Natural killer cell (primary cell): ENCODE data around the gene TGFBR2. TPM values are rescaled to one million over a fixed set of nuclear protein-coding genes. Genes with fewer than 3 reads are reported as not detected.
A peak's percentile ranks its signal among the peaks of the same experiment; 100 is the strongest.

Experiments
- ATAC-seq, 3 donors: fragments of 150-1000 bp in 2 of 3; fragments of 200-7000 bp in 1 of 3; cut with Tn5 transposase; 1 replicate in 1 of 3; 2 replicates in 2 of 3; pipeline ENCODE4 v1.10.0; 2021; ENCODE audit warnings: mild to moderate bottlenecking in 2 of 3, moderate library complexity in 2 of 3
- DNase-seq, 2 donors: peaks; one replicate each; pipeline versions ENCODE4 v3.0.0 to v3.0.0-alpha.2; 2013 to 2021; ENCODE audit warnings: mixed read lengths in 1 of 2
- H3K27ac ChIP-seq: one replicate; pipeline ENCODE4 v1.5.1; 2013; ENCODE audit warnings: mild to moderate bottlenecking, low read length
- H3K27me3 ChIP-seq: one replicate; pipeline ENCODE4 v1.6.1; 2013; ENCODE audit warnings: low read length; ENCODE audit not compliant: control insufficient read depth, insufficient read depth
- H3K36me3 ChIP-seq: one replicate; pipeline ENCODE4 v1.6.1; 2013; ENCODE audit warnings: low read length; ENCODE audit not compliant: control insufficient read depth, insufficient read depth
- H3K4me1 ChIP-seq: one replicate; pipeline ENCODE4 v1.6.1; 2013; ENCODE audit warnings: low read length; ENCODE audit not compliant: control insufficient read depth, insufficient read depth
- H3K4me3 ChIP-seq: one replicate; pipeline ENCODE4 v1.5.1; 2013; ENCODE audit warnings: low read length
- H3K9me3 ChIP-seq: one replicate; pipeline ENCODE4 v1.6.1; 2013; ENCODE audit warnings: low read length; ENCODE audit not compliant: control insufficient read depth, insufficient read depth
- H3K27ac Mint-ChIP-seq, 2 donors: one replicate each; pipeline ENCODE4 v1.8.0; 2022; ENCODE audit warnings: mild to moderate bottlenecking in 2 of 2, mixed read lengths in 2 of 2, moderate library complexity in 1 of 2
- H3K27me3 Mint-ChIP-seq, 2 donors: one replicate each; pipeline ENCODE4 v1.8.0; 2022; ENCODE audit warnings: low read depth in 2 of 2, mixed read lengths in 2 of 2
- H3K36me3 Mint-ChIP-seq: one replicate; pipeline ENCODE4 v1.8.0; 2022; ENCODE audit warnings: mixed read lengths
- H3K4me1 Mint-ChIP-seq, 2 donors: one replicate each; pipeline ENCODE4 v1.8.0; 2022; ENCODE audit warnings: mixed read lengths in 2 of 2
- H3K4me3 Mint-ChIP-seq: one replicate; pipeline ENCODE4 v1.8.0; 2022; ENCODE audit warnings: mild to moderate bottlenecking, moderate library complexity, mixed read lengths
- H3K9me3 Mint-ChIP-seq, 2 donors: one replicate each; pipeline ENCODE4 v1.8.0; 2022; ENCODE audit warnings: mixed read lengths in 2 of 2
- WGBS: methylation state at CpG from one replicate; pipeline ENCODE4 v1.1.7; 2013; ENCODE audit warnings: missing lambda C conversion rate; ENCODE audit not compliant: insufficient coverage; 5-methylcytosine and 5-hydroxymethylcytosine counted together
- intact Hi-C: fragments of 100-400 bp; cut with micrococcal nuclease; formaldehyde crosslinking; loops from one replicate; pipeline ENCODE4 v1.14.2; 2022
- total RNA-seq, 4 donors: library from RNA; stranded (reverse); fragments of 120-200 nt in 1 of 4; gene quantifications; one replicate each; pipeline versions ENCODE4 v1.2.3 to v1.2.4, GENCODE V29; 2013 to 2022
- TF ChIP-seq, protein P1 (sequence below): fragments of 200-600 bp; IDR thresholded peaks from one replicate; pipeline ENCODE4 v1.8.0; 2022; ENCODE audit warnings: antibody characterized with exemption

TGFBR2 gene
- total RNA-seq, 3 donors from 2014 or later (not counting 1 experiment from before 2014, with no cell fraction given): 70.4 to 113 (median 99.3) TPM

DNA sequence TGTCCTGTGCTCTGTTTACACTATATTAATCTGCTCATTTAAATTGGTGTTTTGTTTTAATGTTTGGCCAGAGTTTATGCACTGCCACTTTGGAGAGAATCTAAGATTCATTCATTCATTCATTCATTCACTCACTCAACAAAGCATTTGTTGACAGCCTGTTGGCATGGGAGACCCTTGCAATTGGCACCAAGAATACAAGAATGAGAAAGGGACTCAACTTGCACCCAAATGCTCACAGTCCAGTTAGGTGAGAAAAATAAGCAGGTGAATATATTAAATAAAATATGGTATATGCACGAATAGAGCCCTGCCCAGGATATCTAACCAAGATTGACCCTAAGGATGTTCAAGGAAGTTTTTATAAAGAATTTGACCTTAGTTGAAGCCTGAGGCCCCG is 80.4 kb downstream of the TGFBR2 start:
- DNase-seq (no peak), ATAC-seq (no peak)
- H3K27ac ChIP-seq: no peak overlapping the region
- no peaks in the 10 kb centered on the region for H3K9me3 ChIP-seq
- Mint-ChIP-seq H3K4me3 (no peak overlapping the region), H3K9me3 (no peaks in the 10 kb centered on the region), H3K36me3 (peaks cover 11% of the 10 kb centered on the region), H3K27ac (peak overlapping the region; percentile 81 to 84), H3K27me3 (no peaks in the 10 kb centered on the region), H3K4me1 (peaks cover 69 to 87% of the 10 kb centered on the region in 2 donors)
- H3K27me3 ChIP-seq: no peaks in the 10 kb centered on the region
- H3K4me1 ChIP-seq: peaks cover 12% of the 10 kb centered on the region
- intact Hi-C loops: no loop called here
- H3K4me3 ChIP-seq: no peak overlapping the region
- WGBS: 88% methylated on average over 1 of the region's 2 CpGs
- TF ChIP-seq, protein P1, sequence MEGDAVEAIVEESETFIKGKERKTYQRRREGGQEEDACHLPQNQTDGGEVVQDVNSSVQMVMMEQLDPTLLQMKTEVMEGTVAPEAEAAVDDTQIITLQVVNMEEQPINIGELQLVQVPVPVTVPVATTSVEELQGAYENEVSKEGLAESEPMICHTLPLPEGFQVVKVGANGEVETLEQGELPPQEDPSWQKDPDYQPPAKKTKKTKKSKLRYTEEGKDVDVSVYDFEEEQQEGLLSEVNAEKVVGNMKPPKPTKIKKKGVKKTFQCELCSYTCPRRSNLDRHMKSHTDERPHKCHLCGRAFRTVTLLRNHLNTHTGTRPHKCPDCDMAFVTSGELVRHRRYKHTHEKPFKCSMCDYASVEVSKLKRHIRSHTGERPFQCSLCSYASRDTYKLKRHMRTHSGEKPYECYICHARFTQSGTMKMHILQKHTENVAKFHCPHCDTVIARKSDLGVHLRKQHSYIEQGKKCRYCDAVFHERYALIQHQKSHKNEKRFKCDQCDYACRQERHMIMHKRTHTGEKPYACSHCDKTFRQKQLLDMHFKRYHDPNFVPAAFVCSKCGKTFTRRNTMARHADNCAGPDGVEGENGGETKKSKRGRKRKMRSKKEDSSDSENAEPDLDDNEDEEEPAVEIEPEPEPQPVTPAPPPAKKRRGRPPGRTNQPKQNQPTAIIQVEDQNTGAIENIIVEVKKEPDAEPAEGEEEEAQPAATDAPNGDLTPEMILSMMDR: no peak
- peaks cover 63% of the 10 kb centered on the region for H3K36me3 ChIP-seq

DNA sequence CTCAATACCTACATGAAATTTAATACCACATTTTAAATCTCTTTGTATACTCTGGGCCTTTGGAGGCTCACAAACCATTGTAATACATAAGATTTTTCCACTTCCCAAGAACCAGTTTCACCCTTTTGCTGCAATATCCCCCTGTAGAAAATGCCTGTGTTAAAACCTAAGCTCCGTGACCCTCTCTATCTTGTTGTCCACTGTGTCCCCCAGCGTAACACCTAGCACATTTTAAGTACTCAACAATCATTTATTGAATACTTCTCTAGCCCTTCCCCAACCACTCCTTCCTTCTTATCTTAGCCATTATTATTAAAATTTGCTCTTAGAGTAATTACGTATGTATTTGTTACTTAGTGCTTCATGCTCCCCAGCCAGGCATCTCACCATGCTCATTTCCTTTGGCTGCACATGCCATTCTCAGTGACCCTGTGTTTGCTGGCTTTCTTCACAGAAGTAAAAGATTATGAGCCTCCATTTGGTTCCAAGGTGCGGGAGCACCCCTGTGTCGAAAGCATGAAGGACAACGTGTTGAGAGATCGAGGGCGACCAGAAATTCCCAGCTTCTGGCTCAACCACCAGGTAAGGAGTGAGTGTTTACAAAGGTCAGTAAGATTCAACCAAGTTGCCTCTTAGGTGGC is 81.6 kb downstream of the TGFBR2 start:
- H3K9me3 Mint-ChIP-seq: no peaks in the 10 kb centered on the region
- H3K27me3 ChIP-seq: no peaks in the 10 kb centered on the region
- 95% methylated on average over 8 of the region's 8 CpGs for WGBS
- H3K4me1 Mint-ChIP-seq: peaks cover 66 to 85% of the 10 kb centered on the region in 2 donors
- H3K4me3 Mint-ChIP-seq: no peak overlapping the region
- H3K9me3 ChIP-seq: no peaks in the 10 kb centered on the region
- TF ChIP-seq, protein P1: no peak
- ATAC-seq (no peak), DNase-seq (no peak)
- no peak overlapping the region for H3K27ac ChIP-seq
- H3K4me1 ChIP-seq: peaks cover 10% of the 10 kb centered on the region
- intact Hi-C loops: no loop called here
- H3K36me3 ChIP-seq: peaks cover 73% of the 10 kb centered on the region
- H3K27me3 Mint-ChIP-seq: no peaks in the 10 kb centered on the region
- peaks cover 11% of the 10 kb centered on the region for H3K36me3 Mint-ChIP-seq
- peak overlapping the region; percentile 79 to 84 for H3K27ac Mint-ChIP-seq
- no peak overlapping the region for H3K4me3 ChIP-seq

DNA sequence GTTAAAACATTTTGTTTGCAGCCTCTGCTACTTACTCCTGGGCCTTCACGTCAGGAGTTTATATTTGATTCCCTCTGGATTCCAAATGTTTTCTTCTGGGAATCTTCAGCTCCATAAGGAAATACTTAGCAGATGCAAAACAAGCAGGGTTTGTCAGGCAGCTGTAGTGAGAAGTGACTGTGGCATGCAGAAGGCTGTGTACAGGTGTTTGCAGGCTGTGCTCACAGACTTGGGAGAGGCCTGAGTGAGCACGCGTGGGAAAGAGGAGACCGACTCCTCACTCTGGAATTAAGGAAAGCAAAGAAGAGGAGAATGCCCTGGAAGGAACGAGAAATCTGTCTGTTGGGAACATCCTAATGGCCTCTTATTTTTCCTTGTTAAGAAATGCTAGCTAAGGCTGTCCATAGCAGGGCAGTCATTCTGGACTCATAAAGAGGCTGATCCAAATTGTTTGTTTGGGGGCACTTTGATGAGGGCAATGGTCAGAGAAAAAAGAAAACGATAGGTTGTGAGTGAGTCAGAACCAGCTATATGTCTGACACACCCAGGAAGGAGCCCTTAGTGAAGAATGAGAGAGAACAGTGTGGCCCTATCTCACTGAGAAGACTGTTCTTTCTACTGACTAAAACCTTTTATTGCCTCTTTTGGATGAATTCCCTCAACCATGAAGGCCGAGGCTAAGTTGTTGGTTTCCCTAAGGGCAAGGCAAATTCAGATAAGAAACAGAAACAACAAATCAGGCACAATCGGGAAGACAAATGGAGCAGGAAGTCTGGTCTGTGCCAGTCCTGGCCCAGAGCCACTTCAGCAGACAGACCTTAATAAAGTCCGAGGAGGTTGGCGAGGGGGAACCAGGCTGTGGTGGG is 82.6 kb downstream of the TGFBR2 start:
- H3K27me3 Mint-ChIP-seq: no peaks in the 10 kb centered on the region
- peak in 2 of 3 donors; percentile 24 to 59 for ATAC-seq
- Histone ChIP-seq H3K27ac (peak overlapping the region; percentile 39), H3K4me3 (no peak overlapping the region), H3K36me3 (peaks cover 76% of the 10 kb centered on the region), H3K9me3 (no peaks in the 10 kb centered on the region), H3K4me1 (peaks cover 6% of the 10 kb centered on the region), H3K27me3 (no peaks in the 10 kb centered on the region)
- DNase-seq: peak in 1 of 2 donors; percentile 30
- TF ChIP-seq, protein P1: no peak
- H3K4me1 Mint-ChIP-seq: peaks cover 66 to 84% of the 10 kb centered on the region in 2 donors
- intact Hi-C loops: no loop called here
- H3K4me3 Mint-ChIP-seq: peak overlapping the region; percentile 72
- H3K27ac Mint-ChIP-seq: peak overlapping the region; percentile 79 to 84
- 66% methylated on average over 10 of the region's 10 CpGs for WGBS
- H3K9me3 Mint-ChIP-seq: no peaks in the 10 kb centered on the region
- H3K36me3 Mint-ChIP-seq: peaks cover 11% of the 10 kb centered on the region
